ENCODE data around the gene SUSD6. TPM values are rescaled to one million over a fixed set of nuclear protein-coding genes. Genes with fewer than 3 reads are reported as not detected.
A peak's percentile ranks its signal among the peaks of the same experiment; 100 is the strongest.
"Not testable (repeated sequence)": the region's sequence is repeated elsewhere in the genome, so short reads cannot be mapped to it uniquely, and the experiment has no call there.

Gene SUSD6
- total RNA-seq, 1 experiment from 2014 or later = 2.1 TPM

DNA sequence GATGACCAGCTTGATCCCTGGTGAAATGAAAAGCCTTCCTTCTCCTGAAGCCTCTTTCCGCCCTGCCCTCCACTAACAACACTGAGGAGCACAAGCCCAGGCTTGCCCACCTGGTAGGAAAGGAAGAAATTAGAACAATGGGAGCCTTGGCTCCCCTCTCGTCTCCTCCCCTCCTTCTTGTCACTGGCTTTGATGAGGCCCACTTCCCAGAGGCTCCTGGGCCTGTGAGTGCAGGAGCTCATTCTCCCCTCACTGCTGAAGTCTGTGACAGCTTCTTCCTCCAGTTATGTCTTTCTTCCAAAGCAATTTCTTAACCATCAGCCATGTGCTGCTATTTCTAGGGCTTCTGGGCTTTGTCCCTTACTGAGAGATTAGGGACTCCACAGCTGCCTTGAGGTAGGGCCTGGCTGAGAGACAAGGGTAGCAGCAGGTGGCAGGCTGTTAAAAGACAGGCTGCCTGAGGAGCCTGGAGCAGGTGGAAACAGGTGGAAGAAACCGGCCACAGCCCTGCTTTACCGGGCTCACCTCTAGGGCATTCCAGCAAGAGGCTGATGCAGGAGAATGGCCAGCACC, 101.9 kb downstream of the SUSD6 start:
- DNase-seq (ENCODE audit: low read depth) = no peak
- in situ Hi-C loops (cut with HindIII; ENCODE audit: low pct_unique_long_range_greater_than_20kb, low sequenced_read_pairs) = no loop called here

DNA sequence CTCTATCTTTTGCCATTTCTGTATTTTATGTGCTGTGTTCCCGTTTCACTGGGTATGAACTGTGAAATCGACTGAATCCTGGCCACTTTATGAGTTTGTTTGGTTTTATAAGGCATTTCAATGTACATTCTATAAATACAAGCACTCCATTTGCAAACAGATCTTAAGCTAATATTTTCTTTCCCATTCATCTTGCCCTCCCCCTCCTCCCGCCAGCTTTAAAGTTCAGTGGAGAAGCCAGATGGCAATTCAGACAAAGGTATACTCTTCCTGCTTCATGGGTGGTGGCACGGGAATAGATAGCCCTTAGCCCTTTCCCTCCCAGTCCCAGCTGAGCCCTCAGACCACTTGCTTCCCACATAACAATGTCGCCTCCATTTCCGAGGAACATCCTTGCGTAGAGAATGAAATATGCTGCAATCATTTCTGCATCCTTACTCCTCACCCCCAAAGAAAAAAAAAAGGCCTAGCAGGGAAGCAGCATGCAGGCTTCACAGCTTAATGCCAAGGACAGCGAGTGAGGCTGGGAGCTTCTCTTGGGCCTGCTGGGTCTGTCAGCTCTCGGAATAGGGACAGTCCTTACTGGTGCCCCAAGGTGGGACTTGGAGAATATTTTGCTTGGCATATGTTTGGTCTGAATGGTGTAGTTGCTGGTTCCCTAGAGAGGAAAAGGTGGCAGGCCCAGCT, 102.7 kb downstream of the SUSD6 start:
- no peak for DNase-seq (ENCODE audit: low read depth)
- in situ Hi-C loops (cut with HindIII; ENCODE audit: low pct_unique_long_range_greater_than_20kb, low sequenced_read_pairs) = no loop called here

- DNase-seq (ENCODE audit: low read depth) = no peak
- in situ Hi-C loops (cut with HindIII; ENCODE audit: low pct_unique_long_range_greater_than_20kb, low sequenced_read_pairs) = no loop called here
These were observed 104.5 kb downstream of the SUSD6 start for GRCh38 chr14:69715725-69716477.

DNA sequence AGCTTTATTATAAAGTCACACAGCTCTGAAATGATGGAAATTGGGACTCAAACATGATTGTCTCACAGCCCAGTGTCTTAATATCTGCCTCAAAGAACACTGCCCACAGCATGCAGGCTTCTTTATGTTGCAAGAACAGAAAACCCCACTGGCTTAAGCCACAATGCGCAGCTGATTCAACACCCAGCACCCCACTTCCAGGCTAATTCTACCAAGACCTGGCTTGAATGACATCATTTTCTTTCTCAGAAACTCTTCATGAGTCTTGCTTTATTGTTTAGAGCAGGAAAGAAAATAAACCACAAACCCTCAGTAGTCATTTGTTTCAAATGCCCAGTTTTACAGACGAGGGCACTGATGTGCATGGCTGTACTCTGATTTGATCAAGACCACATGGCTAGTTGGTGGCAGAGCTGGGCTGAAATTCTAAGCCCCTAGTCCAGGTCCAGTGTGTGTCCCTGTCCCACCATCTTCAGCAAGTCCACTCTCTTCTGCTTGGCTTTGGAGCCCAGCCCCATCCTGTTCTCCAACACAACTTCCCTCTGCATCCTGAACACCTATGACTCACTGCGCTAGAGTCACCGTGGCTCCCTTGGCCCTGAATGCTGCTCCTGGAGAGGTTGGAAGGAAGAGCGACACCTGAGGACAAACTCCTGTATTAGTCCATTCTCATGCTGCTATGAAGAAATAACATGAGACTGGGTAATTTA, 105.2 kb downstream of the SUSD6 start:
- in situ Hi-C loops (cut with HindIII; ENCODE audit: low pct_unique_long_range_greater_than_20kb, low sequenced_read_pairs) = no loop called here
- no peak for DNase-seq (ENCODE audit: low read depth)

GRCh38 chr14:69718614-69719013, 107.2 kb downstream of the SUSD6 start:
- in situ Hi-C loops (cut with HindIII; ENCODE audit: low pct_unique_long_range_greater_than_20kb, low sequenced_read_pairs); DNase-seq (ENCODE audit: low read depth): not testable (repeated sequence)

- DNase-seq (ENCODE audit: low read depth) = no peak
- in situ Hi-C loops (cut with HindIII; ENCODE audit: low pct_unique_long_range_greater_than_20kb, low sequenced_read_pairs) = no loop called here
These were observed 108.1 kb downstream of the SUSD6 start for GRCh38 chr14:69719501-69719951.

- no peak for DNase-seq (ENCODE audit: low read depth)
These were observed 109.5 kb downstream of the SUSD6 start for GRCh38 chr14:69720912-69721311.

DNA sequence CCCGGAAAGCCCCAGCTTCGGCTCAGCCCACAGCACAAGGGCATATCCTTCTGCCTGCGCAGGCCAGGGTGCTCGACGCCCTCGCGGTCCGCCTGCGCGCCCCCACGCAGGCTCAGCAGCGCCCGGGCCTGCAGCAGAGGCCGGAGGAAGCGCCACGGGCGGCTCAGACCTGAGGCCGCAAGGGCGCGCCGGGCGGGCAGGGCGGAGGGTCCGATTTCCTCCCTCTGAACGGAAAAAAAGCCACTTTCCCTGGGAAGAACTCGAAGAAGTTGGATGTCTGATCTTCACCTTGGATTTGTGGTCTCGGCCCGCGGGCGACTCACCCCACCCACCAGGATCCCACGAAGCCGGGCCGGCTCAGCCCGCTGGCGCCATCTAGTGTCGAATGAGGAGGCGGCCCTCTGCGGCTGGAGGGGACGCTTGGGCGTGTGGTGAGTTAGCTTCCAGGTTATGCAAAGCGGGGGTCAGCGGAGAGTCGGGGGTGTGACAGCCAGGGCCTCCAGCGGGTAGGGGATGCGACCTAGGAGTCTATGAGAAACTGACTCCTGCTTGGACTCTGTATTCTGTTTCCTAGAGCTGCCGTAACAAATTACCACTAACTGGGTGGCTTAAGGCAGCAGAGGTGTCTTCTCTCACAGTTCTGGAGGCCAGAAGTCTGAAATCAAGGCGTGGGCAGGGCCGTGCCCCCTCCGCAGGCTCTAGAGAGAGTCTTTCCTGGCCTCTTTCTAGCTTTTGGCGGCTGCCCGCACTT, 115.5 kb downstream of the SUSD6 start:
- in situ Hi-C loops (cut with HindIII; ENCODE audit: low pct_unique_long_range_greater_than_20kb, low sequenced_read_pairs) = no loop called here
- DNase-seq (ENCODE audit: low read depth) = peak; percentile 57

More at GRCh38 chr14:69720912-69721311, 109.5 kb downstream of the SUSD6 start:
- in situ Hi-C loops (cut with HindIII; ENCODE audit: low pct_unique_long_range_greater_than_20kb, low sequenced_read_pairs) = no loop called here

- no peak for DNase-seq (ENCODE audit: low read depth)
- in situ Hi-C loops (cut with HindIII; ENCODE audit: low pct_unique_long_range_greater_than_20kb, low sequenced_read_pairs) = no loop called here
These were observed 116.5 kb downstream of the SUSD6 start for GRCh38 chr14:69727860-69728259.

DNA sequence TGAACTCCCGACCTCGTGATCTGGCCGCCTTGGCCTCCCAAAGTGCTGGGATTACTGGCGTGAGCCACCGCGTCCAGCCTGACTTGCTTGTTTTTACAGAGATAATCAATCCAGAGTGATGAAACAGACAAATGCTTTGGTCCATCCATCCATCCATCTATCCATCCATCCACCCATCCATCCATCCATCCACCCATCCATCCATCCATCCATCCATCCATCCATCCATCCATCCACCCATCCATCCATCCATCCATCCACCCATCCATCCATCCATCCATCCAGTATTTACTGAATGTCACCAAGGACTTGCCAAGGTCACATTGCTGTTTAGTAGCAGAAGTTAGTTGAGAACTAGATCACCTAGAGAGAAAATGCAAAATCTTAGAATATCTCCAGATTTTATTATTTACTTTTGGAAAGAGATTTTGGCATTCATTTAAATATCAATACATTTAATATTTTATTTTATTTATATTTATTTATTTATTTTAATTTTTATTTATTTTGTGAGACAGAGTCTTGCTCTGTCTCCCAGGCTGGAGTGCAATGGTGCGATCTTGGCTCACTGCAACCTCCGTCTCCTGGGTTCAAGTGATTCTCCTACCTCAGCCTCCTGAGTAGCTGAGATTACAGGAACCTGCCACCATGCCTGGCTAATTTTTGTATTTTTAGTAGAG, 120.7 kb downstream of the SUSD6 start:
- in situ Hi-C loops (cut with HindIII; ENCODE audit: low pct_unique_long_range_greater_than_20kb, low sequenced_read_pairs) = not testable (repeated sequence)

DNA sequence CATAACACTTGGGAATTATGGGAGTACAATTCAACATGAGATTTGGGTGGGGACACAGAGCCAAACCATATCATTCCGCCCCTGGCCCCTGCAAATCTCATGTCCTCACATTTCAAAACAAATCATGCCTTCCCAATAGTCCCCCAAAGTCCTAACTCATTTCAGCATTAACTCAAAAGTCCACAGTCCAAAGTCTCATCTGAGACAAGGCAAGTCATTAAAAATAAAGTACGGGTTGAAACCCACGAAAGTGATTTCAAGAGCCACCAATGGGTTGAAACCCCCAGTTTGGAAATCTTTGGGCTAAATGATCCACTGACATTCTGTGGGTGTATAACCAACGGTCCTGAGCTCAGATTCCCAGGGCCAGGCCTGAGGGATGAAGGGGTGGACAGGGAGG, 125.0 kb downstream of the SUSD6 start:
- DNase-seq (ENCODE audit: low read depth); in situ Hi-C loops (cut with HindIII; ENCODE audit: low pct_unique_long_range_greater_than_20kb, low sequenced_read_pairs): not testable (repeated sequence)

More for the DNA sequence above, 120.7 kb downstream of the SUSD6 start:
- DNase-seq (ENCODE audit: low read depth) = not testable (repeated sequence)

DNA sequence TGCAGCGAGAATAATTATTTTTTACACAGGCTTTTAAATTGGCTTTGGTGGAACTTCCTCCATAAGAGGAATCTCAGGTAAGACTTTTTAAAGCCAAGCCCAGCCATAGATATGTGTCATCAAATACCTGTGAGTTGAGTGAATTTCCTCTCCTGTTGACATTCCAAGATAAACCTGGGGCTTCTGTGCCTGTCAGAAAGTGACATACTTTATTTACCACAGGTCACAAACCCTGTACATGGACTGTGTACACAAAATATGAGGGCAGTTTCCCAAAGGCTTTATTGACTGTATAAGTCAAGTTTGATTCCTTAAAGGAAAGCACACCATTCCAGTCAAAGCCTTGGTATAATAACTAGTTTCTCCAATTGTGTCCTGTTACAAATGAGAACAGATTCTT, 129.7 kb downstream of the SUSD6 start:
- no peak for DNase-seq (ENCODE audit: low read depth)
- in situ Hi-C loops (cut with HindIII; ENCODE audit: low pct_unique_long_range_greater_than_20kb, low sequenced_read_pairs) = no loop called here

DNA sequence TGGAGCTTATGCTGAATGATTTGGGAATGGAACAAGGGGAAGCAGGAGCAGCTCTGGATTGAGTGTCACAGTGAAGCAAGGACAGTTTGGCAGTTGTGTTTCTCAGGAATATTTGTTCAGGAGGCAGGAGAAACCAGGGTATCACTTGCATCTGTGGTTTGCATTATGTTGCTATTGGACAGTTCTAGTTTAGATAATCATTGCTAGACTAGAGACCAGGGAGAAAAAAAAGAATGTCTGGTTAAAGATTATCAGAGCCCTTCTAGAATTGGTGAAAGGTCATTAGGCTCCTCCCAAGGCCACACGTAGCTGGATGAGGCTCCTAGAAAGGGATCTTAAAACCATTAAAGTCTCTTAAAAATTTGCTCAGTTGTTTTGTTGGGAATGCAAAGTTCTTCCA, 138.6 kb downstream of the SUSD6 start:
- in situ Hi-C loops (cut with HindIII; ENCODE audit: low pct_unique_long_range_greater_than_20kb, low sequenced_read_pairs) = no loop called here
- DNase-seq (ENCODE audit: low read depth) = peak; percentile 77

DNA sequence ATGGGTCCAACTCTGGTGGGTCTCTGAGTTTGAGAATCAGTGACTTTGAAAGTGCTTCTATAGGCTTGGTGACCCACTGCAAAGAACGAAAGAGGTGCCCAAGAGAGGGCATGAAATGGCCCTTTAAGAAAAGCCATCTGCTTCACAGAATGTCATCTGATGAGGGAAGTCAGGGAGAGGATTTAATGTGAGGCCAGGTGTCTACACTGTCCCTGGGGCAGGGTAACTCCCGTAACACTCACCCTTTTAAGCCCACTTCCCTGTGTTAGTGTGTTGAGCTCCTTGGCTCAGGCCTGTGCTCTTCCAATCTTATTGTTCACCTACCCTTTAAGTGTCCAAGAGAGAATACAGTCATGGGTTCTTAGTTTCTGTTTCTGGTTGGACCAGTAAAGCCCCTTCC, 139.1 kb downstream of the SUSD6 start:
- DNase-seq (ENCODE audit: low read depth) = no peak
- in situ Hi-C loops (cut with HindIII; ENCODE audit: low pct_unique_long_range_greater_than_20kb, low sequenced_read_pairs) = no loop called here

- no peak for DNase-seq (ENCODE audit: low read depth)
- in situ Hi-C loops (cut with HindIII; ENCODE audit: low pct_unique_long_range_greater_than_20kb, low sequenced_read_pairs) = no loop called here
These were observed 141.4 kb downstream of the SUSD6 start for GRCh38 chr14:69752773-69753172.

- in situ Hi-C loops (cut with HindIII; ENCODE audit: low pct_unique_long_range_greater_than_20kb, low sequenced_read_pairs) = no loop called here
- no peak for DNase-seq (ENCODE audit: low read depth)
These were observed 142.5 kb downstream of the SUSD6 start for GRCh38 chr14:69753860-69754259.

DNA sequence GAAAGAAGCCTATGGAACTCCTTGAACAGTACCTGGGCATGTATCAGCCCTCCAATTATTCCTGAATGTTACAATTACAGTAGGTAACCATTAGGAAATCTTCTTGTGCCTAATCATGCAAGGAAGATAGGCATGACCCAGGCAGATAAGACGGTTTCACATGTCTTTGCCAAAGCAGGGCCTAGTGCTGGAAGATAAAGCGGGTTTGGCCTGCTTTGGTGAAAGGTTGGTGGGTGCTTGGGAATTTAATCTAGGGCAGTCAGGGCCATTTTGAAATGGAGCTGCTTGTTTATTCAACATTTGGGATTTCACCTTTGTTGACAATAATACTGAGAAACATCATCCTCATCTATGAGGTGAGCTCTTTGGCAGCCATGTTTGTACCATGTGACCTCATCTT, 143.1 kb downstream of the SUSD6 start:
- no peak for DNase-seq (ENCODE audit: low read depth)
- in situ Hi-C loops (cut with HindIII; ENCODE audit: low pct_unique_long_range_greater_than_20kb, low sequenced_read_pairs) = no loop called here

DNA sequence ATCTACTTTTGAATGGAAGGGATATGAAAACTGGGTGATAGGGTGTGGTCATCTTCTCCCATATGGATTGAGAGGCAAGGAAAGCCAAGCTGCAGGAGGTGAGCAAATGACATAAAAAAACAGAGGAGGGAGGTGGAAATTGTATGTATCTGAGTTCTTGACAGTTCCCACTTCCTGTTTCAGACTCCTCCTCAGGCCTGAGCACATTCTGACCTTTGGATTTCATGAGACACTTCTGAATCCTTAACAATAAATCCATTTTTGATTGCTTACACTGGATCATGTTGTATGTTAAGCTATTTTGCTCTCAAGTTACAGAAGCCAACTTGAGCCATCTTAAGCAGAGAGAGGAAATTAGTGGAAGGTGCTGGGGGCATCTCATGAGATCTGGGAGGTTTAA, 143.9 kb downstream of the SUSD6 start:
- DNase-seq (ENCODE audit: low read depth) = no peak
- in situ Hi-C loops (cut with HindIII; ENCODE audit: low pct_unique_long_range_greater_than_20kb, low sequenced_read_pairs) = no loop called here
